Midbrain (tissue), 1 donor: ENCODE data around the gene CTLA4.
A peak's percentile ranks its signal among the peaks of the same experiment; 100 is the strongest.
"Not testable (repeated sequence)": the region's sequence is repeated elsewhere in the genome, so short reads cannot be mapped to it uniquely, and the experiment has no call there.

Experiments used
- DNase-seq: peaks from one replicate; lab custom pipeline; 2025; lab: John Stamatoyannopoulos, UW

The CTLA4 gene

DNA sequence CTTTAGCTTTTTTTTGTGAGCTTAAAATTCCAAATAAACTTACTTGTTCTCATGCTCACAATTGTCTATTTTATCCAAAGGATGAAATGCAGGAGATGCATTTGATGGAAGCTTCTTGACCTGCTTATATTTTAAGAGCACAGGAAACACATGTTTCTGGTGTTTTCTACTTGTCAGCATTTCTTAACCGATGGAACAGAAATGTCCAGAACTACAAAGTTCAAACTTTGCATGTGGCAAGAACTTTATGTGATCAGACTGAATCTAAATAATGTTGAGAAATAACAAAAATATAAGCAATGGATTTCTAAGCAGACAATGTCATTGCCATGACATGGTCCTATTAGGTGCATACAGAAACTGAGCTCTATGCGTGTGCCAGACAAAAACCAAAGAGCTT is 9.9 kb upstream of the CTLA4 start:
- no peak for DNase-seq

DNA sequence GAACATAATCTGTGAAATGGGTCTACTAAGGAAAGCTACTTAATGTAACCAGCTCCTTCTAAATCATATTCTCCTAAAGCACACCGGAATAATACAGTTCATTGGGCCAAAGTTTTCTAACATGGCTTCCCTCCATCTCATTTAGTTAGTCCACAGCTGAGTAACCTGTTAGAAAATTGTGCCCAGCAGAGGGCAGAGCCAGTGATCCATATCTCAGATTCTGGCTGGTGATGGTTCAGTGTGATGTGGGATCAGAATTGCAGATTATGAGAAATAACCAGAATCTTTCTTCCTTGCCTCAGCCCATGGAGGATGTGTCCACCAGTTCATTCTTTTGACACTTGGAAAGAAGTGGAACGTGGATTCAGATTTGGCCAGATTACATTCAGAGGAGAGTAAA is 9.4 kb upstream of the CTLA4 start:
- DNase-seq: no peak

DNA sequence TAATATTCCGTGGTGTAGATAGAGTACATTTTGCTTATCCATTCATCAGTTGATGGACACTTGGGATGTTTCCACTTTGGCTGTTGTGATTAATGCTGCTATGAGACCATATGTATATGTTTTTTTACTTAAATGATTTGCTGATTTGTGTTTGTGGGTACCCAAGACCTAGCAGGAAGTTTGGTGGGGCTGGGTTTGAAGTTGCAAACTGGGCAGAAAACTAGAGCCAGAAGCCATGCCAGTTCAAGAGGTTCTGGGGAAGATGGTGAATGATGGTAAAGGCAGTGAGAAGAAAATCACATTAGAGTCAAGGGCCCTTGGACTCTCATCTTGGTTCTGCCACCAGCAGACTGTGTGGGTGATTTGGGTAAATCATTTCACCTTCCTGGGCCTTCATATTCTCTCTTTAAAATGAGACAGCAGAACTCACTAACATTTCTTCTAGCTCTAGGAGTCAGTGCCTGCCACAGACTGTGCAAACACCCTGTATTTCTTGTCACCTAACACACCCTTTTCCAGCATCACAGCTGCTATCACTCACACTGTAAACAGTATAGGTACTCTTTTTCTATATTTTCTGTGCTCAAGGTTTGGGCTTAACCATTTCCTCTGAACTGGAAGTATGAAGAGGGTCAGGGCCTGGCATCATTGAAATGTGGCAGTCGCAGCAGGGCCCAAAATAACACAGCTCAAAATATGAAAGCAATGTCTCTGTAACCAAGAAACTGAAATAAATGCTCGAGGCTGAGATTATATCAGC is 8.4 kb upstream of the CTLA4 start:
- DNase-seq: no peak

DNA sequence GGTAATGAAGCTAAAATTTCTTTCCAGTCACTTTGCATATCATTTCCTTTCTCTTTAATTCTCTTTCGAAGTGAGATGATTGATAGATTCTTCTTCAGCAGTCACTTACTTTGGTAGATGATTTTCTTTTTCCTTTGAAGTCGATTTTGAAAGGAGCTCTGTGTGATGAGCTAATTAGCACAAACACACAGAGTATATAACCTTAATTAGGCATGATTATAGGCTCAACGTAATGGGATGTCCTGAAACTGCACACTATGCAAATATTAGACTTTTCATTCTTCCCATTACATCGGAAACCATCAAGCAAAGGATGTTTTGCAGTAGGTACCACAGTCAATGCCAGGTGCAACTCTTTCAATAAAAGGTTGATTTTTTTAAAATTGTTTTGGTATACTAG is 6.4 kb upstream of the CTLA4 start:
- no peak for DNase-seq

DNA sequence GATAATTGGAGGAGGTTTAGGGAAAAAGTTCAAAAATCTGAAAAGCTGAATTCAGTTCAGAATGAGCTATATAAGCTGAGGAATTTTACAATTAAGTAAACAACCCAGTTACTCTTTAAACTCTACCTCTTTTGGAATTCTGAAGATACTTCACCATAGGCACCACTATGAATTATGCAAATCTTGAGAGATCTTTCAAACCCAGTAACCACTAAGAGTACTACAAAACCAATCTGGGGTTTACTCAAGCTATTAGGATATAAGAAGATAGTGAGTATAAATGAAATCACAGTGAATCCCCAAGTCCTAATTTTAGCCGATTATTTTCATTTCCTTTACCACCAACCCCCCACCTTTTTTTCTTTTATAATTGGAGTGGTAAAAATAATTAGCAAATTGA is 6.0 kb upstream of the CTLA4 start:
- DNase-seq: no peak

DNA sequence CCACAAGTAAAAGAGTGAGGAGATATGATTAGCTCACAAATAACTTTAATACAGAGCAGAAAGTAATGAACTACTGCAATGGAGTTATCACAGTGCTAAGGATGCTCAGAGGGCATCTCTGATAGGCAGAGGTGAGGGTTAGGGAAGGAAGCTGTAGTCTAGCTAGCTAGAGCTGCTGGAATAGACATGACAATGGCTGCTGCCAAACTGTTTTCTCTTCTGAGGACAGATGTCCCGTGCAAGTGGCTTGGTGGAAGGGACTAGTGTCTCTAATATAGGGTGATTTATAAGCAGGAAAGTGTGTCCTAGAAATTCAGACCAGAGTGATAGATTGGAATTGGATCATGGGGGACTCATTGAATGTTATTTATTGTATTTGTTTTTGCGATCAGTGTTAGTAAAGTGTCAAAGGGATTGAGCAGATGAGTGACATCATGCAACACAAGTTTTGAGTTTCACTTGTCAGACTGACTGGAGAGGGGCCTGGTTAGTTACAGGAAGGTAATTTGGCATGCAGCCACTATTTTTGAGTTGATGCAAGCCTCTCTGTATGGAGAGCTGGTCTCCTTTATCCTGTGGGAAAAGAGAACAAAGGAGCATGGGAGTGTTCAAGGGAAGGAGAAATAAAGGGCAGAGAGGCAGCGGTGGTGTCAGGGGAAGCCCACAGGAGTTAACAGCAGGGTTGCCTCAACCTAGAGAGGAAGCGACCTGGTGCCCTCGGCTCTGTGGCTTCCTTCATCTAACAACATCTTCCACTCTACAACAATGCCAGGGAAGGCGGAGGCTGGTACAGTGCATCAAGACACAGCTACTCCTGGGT is 1.9 kb downstream of the CTLA4 start:
- DNase-seq: no peak

DNA sequence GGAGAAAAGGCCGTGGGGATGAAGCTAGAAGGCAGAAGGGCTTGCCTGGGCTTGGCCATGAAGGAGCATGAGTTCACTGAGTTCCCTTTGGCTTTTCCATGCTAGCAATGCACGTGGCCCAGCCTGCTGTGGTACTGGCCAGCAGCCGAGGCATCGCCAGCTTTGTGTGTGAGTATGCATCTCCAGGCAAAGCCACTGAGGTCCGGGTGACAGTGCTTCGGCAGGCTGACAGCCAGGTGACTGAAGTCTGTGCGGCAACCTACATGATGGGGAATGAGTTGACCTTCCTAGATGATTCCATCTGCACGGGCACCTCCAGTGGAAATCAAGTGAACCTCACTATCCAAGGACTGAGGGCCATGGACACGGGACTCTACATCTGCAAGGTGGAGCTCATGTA is 2.9 kb downstream of the CTLA4 start:
- DNase-seq: no peak

DNA sequence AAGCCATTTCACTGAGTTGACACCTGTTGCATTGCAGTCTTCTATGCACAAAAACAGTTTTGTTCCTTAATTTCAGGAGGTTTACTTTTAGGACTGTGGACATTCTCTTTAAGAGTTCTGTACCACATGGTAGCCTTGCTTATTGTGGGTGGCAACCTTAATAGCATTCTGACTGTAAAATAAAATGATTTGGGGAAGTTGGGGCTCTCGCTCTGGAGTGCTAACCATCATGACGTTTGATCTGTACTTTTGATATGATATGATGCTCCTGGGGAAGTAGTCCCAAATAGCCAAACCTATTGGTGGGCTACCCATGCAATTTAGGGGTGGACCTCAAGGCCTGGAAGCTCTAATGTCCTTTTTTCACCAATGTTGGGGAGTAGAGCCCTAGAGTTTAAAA is 3.4 kb downstream of the CTLA4 start:
- DNase-seq: no peak

DNA sequence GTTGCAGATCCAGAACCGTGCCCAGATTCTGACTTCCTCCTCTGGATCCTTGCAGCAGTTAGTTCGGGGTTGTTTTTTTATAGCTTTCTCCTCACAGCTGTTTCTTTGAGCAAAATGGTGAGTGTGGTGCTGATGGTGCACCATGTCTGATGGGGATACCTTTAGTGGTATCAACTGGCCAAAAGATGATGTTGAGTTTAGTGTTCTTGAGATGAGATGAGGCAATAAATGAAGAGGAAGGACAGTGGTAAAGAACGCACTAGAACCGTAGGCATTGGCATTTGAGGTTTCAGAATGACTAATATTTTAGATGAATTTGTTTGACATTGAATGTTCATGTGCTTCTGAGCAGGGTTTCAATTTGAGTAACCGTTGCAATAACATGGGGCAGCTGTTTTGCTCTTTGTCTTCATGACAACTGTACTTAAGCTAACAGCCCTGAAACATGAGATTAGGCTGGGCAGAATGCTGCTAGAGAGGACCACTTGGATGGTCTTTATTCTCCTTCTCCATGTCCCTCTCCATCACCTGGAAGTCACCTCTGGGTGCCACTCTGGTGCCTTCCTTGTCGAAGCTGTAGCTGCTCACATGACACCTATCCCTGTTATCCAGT is 3.9 kb downstream of the CTLA4 start:
- DNase-seq: no peak

DNA sequence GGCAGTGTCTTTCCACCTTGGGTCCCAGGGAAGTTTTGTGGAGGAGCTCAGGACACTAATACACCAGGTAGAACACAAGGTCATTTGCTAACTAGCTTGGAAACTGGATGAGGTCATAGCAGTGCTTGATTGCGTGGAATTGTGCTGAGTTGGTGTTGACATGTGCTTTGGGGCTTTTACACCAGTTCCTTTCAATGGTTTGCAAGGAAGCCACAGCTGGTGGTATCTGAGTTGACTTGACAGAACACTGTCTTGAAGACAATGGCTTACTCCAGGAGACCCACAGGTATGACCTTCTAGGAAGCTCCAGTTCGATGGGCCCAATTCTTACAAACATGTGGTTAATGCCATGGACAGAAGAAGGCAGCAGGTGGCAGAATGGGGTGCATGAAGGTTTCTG is 5.9 kb downstream of the CTLA4 start:
- no peak for DNase-seq

DNA sequence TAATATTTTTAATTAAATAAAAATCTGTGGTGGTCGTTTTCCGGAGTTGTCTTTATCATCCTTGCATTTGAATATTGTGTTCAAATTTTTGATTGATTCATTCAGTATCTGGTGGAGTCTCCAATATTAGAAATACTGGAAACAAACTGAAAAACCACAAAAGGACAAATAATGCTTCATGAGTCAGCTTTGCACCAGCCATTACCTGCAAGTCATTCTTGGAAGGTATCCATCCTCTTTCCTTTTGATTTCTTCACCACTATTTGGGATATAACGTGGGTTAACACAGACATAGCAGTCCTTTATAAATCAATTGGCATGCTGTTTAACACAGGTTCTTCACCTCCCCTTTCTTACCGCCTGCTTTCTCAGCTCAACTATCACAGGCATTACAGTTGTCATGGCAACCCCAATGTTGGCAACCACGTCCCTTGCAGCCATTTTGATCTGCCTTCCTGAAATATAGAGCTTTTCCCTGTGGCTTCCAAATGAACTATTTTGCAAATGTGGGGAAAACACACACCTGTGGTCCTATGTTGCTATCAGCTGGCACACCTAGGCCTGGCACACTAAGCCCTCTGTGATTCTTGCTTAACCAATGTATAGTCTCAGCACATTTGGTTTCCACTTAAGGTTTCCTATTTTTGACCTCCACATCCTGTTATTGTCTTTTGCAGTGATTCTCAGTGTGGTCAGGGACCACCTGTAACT is 6.5 kb downstream of the CTLA4 start:
- DNase-seq: no peak

DNA sequence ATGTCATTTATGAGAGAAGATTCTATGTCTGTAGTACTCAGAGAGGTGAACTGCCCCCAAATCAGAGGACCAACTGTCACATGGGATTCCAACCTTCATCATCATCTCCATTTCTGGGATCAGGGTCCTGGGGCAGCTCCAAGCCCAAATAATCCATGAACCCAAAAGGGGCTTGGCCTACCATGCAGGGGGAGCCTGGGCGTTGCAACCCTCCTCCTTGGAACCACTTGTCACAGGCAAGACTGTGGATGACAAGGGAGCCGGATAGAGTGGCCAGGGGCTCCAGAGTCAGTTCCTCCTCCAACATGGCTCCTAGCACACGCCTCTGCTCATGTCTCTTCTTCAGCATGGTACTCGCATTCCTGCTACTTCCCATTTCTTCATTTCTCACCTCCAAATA is 7.9 kb downstream of the CTLA4 start:
- DNase-seq: no peak

DNA sequence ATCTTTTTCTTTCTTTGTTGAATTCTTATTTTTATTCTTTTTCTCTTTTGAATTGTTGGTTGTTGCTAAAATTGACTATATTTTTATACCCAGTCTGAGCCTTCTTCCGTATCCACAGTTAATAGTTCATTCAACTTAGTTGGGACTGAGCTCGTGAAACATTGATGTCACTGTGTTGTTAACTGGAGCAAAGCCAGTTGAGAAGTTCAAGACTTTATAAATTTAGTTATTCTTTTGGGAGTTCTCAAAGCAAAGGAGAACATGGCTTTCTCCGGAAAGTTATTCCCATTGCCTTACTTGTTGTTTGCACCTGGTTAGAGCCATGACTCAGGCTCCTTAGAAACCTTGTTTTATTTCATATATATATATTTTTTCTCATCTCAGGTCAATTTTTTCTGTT is 8.8 kb downstream of the CTLA4 start:
- no peak for DNase-seq

DNA sequence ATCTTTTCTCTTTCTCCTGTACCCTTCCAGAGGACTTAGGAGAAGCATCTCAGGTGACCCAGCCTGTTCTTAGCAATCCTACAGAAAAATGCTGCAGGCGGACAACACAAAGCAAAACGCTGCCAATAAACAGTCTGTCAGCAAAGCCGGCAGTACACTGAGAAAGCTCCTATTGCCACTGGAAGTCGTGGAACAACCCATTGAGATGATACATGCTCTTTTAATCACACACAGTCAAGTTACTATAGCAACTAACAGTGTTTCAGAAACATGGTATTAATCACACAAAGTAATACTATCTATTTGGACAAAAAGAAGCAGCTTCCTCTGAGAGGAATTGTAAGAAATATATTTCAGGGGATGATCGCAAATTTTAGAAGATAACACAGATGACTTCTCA is 10.5 kb downstream of the CTLA4 start:
- no peak for DNase-seq

DNA sequence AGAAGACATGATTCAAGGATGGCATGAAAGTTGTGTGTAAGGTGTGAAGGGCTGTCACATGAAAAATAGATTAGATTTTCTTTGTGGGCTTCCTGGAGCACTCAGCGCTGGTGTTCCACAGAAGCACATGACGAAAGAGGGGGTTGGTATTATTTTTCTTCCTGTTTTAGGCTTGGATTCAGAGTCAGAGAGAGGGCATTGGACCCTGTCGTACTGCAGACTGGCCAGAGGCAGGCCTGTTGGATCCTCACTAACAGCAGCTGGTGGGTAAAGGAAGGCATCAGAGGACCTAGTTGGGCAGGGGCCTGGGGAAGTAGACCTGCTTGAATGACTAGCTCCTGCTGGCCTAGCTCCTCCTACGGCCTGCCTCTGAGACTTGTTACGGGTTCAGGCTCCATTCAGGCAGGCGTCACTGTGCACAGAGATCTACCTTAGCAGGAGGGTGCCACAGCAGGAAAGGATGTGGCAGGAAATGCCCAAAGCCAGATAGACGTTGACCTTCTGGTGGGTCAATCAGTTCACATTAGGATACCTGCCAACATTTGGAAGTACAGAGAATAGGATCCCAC is 13.1 kb downstream of the CTLA4 start:
- no peak for DNase-seq

DNA sequence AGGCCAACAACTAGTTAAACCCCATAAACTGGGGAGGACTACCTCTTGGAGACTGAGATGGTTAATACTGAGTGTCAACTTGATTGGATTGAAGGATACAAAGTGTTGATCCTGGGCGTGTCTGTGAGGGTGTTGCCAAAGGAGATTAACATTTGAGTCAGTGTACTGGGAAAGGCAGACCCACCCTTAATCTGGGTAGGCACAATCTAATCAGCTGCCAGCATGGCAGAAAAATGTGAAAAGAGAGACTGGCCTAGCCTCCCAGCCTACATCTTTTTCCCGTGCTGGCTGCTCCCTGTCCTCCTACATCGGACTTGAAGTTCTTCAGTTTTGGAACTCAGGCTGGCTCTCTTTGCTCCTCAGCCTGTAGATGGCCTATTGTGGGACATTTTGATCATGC is 13.6 kb downstream of the CTLA4 start:
- DNase-seq: not testable (repeated sequence)

DNA sequence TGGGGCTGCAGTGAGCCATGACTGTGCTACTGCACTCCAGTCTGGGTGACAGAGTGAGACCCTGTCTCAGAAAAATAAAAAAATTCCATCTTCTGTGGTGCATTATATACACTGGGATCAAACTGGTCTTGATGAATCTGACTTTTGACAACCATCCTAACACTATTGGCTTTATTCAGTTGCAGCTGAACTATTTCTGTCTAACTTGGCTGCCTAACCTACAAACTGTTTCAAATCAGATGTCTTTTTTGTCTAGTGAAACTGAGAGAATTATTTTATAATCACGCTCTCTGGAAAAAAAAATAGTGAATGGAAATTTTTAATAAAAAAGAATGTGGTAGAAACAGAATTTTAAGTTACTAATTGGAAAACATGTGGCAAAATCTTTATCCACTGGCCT is 15.0 kb downstream of the CTLA4 start:
- DNase-seq: no peak

DNA sequence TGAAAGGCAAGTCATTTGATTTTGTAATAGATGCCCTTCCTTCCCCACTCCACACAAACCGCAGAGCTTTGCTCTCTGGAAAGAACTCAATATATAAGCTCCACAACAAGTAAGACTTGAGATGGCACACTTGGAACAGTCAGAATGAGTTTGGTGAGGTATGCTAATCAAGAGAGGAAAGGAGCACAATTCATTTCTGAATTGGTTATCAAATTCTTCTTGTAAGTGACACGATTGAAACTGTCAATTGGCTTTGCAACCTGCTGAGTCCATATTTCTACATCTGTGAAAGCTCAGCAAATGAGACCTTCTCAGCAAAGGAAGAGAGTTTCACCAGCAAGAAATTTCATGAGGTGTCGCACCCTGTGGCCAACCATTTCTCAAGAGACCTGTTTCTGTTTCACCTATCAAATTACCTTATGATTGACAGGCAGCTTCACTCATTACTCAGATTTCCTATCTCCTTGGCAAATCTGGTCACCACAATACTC is 19.1 kb downstream of the CTLA4 start:
- no peak for DNase-seq

DNA sequence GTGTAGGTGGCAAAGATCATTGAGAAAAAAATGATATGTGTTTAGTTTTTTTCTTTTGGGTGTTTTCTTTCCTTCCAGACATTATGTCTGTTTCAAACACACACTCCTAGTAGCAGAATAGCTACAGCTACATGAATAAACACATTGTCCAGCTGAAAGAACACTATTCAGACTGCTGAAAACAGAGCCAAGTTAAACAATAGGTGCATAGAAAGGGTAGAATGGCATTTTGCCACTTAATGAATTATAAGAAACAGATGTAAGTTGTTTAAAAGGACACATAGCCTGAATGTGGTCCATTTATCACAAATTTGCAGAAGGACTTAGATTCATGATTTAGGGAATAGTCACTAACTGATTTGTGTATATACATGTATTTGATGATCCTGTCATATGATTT is 20.1 kb downstream of the CTLA4 start:
- peak; percentile 68 for DNase-seq

DNA sequence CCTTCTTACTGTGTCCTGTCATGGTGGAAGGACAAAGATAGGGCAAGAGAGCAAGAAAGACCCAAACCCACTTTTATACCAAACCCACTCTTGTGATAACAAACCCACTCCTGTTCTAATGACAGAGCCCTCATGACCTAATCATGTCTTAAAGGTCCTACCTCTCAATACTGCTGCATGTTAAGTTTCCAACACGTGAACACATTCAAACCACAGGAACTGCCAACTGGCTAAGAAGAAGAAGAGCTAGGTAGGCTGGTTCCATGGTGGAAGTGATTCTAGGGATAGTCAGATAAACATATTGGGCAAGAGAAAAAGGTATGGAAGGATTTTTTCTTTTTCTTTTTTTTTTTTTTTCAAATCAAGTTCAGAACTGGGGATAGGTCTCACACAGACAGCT is 22.0 kb downstream of the CTLA4 start:
- no peak for DNase-seq

DNA sequence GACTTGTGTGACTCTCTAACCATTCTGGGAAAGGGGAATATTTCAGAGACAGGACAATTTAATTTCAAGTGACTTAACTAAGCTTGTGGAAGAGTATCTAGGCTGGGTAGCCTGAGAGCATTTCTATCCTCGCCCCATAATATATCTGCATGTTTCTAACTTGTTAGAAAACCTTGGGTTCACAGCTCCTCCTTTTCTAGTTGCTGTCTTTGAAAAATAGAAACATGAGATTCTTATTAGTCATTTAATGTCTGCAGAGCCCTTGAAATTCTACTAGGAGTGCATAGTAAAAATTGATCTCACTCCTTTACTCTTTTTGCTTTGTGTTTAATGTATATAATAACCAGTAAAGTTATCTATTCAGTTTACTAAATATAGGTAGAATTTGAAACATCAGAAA is 22.4 kb downstream of the CTLA4 start:
- DNase-seq: no peak

DNA sequence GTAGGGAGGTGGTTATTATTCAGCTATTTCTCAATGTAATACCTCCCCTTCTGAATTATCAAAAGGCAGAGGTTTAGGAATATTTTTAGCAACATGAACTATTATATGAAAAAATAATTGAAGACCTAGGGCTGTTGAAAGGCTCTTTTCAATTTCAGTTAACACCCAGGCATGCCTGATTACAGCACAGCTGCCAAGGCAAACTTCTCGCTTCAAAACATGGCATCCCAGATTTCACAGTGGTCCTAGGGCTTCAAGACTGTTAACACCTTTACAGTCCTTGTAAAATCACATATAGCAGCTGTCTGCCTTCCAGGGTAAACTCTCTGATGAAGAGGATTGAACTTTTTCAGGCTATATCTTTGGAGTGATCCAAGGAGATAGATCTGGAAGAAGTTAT is 23.2 kb downstream of the CTLA4 start:
- DNase-seq: no peak
